ENCODE results near the gene MYRIP.

DNA sequence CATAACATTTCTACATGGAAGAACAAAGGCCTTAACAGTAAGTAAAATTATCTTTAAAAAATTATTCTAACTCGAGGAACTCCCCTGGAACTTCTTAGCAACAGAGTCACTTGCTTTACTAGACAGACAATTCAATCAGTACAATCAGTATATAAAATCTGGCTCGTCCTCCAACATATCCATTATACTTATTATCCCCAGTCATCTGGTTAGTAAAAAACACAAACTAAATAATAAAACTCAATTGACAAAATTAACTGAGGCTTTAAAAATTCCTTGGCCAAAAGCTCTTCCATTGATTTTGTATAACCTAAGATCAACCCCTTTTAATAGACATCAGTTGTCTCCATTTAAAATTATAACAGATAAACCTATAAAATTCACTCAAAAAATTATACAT is 105.6 kb downstream of the MYRIP start:
- TF ChIP-seq, protein P1, sequence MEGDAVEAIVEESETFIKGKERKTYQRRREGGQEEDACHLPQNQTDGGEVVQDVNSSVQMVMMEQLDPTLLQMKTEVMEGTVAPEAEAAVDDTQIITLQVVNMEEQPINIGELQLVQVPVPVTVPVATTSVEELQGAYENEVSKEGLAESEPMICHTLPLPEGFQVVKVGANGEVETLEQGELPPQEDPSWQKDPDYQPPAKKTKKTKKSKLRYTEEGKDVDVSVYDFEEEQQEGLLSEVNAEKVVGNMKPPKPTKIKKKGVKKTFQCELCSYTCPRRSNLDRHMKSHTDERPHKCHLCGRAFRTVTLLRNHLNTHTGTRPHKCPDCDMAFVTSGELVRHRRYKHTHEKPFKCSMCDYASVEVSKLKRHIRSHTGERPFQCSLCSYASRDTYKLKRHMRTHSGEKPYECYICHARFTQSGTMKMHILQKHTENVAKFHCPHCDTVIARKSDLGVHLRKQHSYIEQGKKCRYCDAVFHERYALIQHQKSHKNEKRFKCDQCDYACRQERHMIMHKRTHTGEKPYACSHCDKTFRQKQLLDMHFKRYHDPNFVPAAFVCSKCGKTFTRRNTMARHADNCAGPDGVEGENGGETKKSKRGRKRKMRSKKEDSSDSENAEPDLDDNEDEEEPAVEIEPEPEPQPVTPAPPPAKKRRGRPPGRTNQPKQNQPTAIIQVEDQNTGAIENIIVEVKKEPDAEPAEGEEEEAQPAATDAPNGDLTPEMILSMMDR (IDR thresholded peaks at IDR 0.05; ENCODE audit: low read depth, low read length) = no peak
- no peak for TF ChIP-seq POLR2A (IDR thresholded peaks at IDR 0.05; ENCODE audit: extremely low read depth, insufficient read length)
- TF ChIP-seq, protein P2, sequence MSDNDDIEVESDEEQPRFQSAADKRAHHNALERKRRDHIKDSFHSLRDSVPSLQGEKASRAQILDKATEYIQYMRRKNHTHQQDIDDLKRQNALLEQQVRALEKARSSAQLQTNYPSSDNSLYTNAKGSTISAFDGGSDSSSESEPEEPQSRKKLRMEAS (IDR thresholded peaks at IDR 0.05; ENCODE audit: low read depth, low read length) = no peak
